Glomerular endothelial cell (primary cell): ENCODE data around the gene TPPP. TPM values are rescaled to one million over a fixed set of nuclear protein-coding genes. Genes with fewer than 3 reads are reported as not detected.
"Not testable (repeated sequence)": the region's sequence is repeated elsewhere in the genome, so short reads cannot be mapped to it uniquely, and the experiment has no call there.

Source experiments
- DNase-seq: peaks from one replicate; pipeline ENCODE4 v3.0.0-alpha.2; 2011; ENCODE audit warnings: low read depth, low spot score; ENCODE audit errors: extremely low read depth
- total RNA-seq: library from RNA; depleted of rRNA; stranded (reverse); fragments of >200 nt; gene quantifications from 2 replicates; pipeline ENCODE4 v1.2.3, GENCODE V29; 2015

The TPPP gene
- total RNA-seq, 1 donor from 2014 or later: 0.58 TPM

DNA sequence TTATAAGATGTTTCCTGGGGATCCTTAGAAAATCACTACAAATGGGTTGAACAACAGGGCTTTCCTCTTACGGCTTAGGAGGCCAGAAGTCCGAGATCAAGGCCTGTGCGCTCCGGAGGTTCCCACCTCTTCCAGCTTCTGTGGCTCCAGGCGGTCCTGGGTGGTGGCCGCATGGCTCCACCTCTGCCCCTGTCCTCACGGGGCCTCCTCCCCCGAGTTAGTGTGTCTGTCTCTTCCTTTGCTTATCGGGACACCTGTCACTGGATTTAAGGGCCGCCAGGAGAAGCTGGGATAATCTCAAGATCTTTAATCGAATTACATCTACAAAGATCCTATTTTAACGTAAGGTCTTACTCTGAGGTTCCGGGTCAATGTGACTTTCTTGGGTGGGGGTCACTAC, 2.3 kb upstream of the TPPP start:
- not testable (repeated sequence) for DNase-seq

DNA sequence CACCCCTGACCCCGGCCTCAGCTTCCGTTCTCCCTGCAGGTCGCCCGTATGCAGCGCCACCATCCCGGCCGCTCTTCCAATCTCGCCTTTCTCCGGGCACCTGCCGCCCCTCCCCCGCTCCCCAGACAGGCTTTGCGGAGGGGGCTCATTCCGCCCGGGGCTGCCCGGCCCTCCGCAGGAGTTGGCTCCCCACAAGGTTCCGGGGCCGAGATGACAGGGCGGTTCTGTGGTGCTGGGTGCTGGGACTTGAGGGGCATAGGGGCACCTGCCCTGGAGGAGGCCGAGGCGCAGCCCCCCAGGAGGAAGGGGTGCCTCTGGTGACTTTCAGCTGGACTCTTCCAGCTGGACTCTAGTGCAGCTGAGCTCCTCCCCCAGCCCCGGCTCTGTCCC, 885 bp upstream of the TPPP start:
- DNase-seq: not testable (repeated sequence)

DNA sequence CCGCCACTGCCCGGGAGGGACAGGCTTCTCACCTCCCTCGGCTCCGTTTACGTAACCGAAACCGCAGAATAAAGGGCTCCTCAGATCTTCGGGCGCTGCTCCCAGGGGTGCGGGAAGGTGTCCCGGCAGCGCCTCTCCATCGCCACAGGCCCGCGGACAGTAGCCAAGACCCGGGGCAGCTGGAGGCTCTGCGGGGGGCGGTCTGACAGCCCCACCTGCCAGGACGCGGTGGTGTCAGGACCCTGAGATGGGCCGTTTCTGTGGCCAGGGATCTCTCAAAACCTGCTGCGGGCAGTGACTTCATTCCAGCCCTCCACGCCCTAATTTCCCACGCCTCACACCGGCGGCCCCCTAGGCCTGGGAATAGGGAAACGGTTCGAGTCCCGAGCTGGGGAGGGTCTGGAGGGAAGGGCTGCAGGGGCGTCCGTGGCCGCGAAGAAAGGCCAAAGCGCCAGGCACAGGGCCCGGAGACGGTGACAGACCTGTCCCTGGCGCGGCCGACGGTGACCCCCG, 567 bp downstream of the TPPP start:
- not testable (repeated sequence) for DNase-seq

DNA sequence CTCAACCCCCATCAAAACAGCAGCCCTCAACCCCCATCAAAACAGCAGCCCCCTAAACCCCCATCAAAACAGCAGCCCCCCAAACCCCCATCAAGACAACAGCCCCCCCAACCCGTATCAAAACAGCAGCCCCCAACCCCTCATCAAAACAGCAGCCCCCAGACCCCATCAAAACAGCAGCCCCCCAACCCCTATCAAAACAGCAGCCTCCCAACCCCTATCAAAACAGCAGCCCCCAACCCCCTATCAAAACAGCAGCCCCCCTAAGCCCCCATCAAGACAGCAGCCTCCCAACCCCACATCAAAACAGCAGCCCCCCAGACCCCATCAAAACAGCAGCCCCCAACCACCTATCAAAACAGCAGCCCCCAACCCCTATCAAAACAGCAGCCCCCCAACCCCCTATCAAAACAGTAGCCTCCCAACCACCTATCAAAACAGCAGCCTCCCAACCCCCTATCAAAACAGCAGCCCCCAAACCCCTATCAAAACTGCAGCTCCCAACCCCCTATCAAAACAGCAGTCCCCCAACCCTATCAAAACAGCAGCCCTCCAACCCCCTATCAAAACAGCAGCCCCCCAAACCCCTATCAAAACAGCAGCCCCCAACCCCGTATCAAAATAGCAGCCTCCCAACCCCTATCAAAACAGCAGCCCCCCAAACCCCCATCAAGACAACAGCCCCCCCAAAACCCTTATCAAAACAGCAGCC, 1.2 kb downstream of the TPPP start:
- DNase-seq: no peak

DNA sequence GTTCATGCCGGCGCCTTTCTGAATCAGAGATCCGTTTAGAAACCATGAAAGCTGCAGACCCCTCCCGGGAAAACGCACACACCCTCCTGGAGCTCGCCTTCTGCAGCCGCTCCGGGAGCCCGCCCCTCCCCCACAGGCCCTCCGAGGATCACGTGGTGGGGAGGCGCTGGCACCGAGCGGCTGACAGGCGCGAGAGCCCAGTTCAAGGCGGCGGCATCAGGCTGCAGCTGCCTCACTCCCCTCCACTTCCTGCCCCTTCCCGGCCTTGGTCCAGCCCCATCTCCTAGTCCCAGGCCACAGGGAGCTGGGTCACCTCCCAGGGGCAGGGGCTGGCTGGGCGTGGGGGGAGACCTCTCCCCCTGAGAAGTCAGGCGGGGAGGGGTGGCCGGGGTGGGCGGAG, 2.1 kb downstream of the TPPP start:
- DNase-seq: not testable (repeated sequence)

DNA sequence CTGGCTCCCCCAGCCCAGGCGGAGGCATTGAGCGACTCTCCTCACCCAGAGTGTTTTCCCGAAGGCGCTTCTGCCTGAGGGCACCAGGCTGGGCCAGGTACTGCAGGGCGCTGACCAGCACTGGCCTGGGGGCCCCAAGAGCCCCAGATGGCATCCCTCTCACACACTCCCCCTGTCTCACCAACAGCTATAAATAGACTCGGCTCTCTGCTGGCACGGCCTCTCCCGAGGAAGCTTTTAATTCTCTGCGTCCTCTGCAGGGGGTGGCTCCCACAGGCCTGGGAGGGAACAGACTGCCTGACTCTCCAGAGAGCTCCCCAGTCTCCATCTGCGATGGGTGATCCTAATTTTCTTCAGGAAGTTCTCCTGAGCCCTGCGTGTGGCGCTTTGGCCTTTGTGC, 2.9 kb downstream of the TPPP start:
- DNase-seq: not testable (repeated sequence)

DNA sequence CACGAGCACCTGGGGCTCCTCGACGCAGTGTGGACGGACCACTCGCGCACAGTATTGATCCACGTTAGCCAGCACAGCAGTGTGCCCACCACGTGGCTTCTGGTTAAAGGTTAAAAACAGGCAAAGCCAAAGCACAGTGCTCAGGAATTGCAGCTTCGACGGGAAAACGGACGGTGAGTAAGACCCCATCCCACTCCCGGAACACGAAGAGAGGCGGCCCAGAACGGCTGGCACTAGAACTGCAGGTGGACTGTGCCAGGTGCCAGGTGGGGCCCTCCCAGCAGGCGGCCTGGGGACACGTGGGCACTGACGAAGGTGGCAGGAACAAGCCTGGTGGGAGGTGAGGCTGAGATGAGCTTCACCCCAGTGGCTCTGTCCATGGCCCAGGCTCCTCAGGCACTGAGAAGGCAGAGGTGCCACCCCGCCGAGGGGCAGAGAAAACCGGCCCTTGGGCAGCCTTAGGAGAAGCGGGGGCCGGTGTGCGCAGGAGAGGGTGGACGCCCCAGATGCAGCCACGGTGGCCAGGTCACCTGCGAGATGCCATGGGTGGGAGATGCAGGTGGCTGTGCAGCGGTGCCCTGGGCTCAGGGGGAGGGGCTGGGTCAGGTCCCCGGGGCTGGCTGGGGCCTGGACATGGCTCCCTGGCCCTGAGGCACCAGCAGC, 4.7 kb downstream of the TPPP start:
- DNase-seq: not testable (repeated sequence)

DNA sequence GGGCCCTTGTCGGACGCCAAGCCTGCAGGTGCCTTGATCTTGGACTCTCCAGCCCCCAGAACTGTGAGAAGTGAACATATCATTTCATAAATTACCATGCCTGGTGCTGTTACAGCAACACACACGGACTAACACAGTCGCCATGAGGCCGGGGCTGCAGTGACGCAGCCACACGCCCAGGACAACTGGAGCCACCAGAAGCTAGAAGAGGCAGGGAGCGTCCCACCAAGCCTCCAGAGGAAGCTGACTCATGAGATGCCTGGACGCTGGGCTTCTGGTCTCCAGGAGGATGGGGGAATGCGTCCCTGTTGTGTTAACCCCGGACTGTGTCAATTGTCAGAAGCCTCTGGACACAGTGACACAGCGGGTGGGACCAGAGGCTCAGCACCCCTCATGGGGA, 6.2 kb downstream of the TPPP start:
- DNase-seq: not testable (repeated sequence)

DNA sequence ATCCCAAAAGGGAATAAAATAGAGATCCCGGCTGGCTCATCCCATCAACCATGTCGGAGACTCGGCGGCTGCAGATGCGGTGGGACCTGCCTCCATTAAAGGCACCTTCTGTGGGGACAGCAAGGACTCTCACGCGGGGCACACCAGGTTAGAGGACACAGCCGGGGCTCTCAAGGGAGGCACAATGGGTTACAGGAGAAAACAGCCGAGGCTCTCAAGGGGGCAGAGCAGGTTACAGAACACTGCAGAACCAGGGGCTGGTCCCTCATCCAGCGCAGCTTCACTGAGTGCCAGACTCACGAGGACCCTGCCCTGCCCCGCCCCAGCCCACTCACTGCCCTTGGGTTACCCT, 7.0 kb downstream of the TPPP start:
- DNase-seq: not testable (repeated sequence)

DNA sequence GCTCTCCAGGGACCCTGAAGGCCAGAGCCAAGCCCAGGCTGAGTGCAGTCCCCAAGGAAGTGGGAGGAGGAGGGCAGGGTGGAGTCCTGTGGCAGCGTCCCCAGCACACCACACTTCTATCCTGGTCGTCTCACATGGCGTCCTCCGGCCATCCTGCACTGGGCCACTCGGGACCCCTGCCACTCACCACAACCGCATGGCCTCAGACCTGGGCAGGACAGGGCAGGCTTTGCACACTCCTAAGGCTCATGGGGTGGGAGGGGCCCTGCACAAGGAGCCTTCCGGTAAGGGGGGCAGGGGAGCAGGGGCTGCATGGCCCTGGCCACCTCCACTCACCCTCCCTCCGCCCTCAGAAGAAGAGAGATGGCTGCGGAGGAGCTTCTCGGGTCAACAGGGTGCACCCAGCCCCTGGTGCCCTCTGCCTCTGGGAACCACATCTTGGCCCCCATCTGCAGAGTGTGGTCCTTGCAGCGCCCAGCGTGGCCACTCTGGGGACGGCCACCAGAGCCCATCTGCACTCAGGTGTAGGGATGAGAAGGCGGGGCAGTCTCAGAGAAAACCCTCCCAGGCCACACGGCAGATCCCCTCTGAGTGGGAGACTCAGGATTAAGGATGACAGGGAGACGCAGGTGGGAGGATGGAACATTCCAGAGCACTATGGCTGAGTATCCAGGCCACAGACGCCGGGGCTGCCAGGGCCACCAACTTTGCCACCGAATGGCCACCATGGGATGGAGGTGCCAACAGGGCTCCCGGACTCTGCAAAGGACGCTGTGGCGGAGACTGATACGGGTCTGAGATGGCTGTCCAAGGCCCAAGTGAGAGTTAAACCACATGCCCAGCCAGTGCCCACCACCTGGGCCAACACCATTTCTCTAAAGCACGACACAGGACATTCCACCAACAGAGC, 7.6 kb downstream of the TPPP start:
- no peak for DNase-seq

DNA sequence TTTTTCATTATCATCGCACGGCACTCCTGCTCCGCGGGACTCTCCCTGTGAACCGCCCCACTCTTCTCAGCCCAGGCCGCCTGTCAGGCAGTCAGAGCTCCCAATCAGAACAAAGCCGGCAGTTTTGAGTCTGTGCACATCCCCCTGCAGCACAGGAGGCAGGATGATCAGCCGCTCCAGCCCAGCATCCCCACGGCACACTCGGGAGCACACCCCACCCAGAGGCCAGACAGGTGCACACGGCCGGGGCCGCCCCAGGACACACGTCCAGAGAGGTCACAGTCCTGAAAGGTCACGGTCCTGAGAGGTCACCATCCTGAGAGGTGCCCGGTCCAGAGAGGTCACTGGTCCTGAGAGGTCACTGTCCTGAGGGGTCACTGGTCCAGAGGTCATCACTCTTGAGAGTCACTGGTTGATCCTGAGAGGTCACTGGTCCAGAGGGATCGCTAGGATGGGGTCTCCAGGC, 8.4 kb downstream of the TPPP start:
- no peak for DNase-seq

DNA sequence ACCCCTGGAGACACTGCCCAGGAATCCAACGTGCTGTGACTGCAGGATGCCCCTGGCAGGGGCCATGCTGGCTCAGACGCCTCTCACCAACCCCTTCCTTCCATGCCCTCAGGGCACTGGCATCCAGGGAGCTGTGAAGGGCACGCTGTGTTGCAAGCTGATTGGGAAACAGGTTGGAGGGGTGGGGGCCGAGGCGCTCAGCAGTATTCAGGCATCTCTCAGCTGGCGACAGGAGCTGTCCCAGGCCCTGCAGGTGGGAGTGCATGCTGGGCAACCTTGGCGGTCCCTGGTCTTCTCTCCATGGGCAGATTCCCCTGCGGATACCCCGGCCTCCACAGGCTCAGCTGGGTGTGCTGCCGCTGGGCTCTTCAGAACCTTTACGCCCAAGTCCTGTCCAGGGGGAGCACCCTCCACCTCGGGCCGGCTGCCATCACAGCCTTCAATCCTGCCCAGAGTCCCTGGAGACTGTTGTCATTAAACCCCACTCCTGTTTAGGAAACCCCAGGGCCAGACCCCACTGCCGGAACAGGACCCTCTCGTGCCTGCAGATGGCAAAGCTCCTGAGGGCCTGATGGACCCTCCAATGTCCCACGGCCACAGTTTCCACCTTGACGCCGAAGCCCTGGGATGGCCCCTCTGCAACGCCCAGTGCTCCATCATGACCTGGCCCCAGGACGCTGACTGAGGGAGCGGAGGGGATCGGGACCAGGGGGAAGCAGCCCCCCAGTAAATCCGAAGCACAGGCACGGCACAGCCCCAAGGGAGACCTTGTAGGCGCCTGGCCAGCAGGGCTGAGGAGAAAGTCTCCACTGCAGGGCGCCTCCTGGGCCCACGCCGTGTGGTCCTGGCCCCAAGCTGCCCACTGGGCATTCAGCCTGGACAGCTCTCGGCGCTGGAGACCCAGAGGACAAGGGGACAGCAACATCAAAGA, 9.3 kb downstream of the TPPP start:
- DNase-seq: no peak

DNA sequence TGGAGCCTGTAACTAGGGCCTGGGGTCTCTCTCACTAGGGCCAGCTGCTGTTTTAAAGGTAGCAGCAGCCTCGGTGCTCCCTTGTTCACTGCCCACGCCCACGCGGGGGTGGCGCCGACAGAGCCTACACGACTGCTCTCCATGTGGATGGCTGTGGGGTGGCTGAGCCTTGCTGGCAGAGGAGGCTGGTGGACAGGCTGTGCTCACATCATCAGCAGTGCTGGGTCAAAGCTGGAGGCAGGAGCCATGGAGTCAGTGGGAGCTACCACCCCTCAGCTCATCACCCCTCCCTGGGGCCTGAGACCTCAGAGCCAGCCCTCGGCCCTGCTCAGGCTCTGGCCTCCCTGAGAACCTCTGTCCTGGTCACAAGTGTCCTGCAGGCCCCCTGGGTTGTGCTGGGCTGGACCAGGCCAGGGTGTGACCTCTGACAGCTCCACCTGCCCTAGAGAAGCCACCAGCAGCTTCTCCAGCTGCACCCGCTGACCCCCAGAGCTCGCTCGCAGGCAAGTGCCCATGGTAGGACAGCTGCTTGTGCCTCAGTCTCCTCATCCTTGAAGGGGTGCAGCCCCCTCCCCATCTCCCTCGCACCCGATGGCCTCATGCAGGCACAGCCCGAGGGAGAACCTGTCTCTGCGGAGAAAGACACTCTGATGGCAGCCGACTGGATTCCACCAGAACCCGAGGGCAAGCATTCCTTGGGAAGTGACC, 10.3 kb downstream of the TPPP start:
- not testable (repeated sequence) for DNase-seq

DNA sequence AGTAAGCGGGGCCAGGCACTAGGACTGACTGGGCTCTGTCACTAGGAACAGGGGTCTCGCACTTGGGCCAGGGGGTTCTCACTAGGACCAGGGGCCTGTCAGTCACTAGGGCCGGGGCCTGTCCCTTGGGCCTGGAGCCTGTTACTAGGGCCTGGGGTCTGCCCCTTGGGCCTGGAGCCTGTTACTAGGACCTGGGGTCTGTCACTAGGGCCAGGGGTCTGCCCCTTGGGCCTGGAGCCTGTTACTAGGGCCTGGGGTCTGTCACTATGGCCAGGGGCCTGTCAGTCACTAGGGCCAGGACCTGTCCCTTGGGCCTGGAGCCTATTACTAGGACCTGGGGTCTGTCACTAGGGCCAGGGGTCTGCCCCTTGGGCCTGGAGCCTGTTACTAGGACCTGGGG, 10.9 kb downstream of the TPPP start:
- DNase-seq: not testable (repeated sequence)

DNA sequence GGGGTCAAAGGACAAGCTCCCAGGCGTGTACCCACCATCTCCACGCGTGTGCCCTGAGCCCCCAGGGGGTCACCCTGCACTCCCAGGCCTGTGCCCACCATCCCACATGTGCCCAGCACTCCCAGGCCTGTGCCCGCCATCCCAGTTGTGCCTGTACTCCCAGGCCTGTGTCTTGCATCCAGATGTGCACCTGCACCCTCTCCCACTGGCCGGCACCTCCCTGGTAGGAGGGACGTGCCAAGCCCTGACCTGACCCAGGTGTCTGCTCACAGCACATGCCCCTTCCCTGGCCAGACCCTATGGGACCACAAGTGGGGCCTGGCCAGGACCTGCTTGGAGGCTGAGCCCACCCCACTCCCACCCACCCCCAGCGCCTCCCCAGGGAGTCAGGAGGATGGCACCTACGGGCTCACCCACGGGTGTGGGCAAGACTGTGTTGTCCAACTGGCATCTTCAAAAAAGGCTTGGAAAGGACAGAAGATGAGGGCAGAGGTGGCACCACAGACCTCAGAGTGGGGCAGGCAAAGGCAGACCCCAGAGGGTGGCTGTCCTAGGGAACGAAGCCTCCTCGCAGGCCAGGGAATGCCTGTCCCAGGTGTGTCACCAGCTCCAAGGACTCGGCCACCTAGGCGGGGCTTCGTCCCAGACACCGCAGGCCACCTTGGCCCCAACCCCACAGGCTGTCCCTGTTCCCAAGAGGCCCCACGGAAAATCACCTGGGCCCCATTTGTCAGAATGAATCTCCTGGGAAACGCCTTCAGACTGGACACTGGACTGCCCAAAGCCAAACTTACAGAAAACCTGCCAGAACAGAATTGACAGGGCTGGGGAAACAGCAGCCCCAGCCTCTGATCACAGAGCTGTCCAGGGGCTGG, 11.6 kb downstream of the TPPP start:
- DNase-seq: not testable (repeated sequence)

DNA sequence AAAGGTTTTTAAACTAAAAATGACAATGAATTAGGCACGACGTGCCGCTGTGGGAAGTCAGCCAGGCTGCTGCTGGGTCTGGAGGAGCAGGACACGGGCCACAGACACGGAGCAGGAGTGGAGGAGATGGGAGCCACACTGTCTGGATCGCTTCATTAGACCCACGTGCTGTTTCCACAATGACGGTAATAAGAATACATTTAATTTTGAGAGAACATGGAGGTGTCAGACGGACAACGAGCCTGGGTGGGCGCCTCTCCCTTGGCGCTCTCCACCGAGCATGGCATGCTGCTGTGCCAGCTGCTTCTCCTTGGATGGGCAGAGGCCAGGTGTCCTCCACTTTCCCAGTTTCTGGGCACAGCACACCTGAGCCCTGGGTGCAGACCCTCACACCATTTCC, 12.3 kb downstream of the TPPP start:
- not testable (repeated sequence) for DNase-seq

DNA sequence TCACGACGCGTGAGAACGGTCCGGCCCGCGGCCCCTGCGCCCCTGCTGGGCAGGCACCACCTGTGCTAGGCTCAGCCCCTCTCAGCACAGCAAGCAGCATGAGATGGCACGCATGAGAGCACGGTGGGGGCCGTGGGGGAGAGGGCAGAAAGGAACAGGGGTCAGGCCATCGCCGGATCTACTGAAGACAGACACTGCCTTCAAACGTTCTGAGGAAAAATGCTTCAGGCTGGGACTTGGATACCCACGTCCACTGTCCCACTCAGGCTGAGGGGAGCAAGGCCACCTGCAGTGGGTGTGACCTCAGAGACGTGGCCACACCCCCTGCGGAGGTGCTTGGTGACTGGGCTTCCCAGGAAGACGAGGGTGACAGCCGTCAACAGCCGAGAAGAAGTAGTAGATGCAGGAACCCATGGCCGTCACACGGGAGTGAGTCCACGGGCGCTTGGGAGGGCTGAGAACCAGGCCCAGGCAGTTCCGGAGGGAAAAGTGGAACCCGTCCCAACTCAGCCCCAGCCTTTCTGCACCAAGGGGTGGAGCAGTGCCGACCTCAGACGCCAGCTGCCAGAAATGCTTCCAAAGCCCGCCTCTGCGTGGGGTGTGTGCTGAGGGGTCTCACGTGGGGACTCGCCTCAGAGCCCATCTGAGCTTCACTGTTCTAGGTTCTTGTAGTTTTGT, 12.9 kb downstream of the TPPP start:
- DNase-seq: not testable (repeated sequence)
